Tibial nerve (tissue), 3 donors: ENCODE results near the gene CHD2.

Experiments used
- POLR2A ChIP-seq, 2 donors: fragments of 450-650 bp; IDR thresholded peaks; one replicate each; pipeline ENCODE4 v1.6.1; 2017; ENCODE audit warnings: antibody characterized with exemption in 2 of 2, mild to moderate bottlenecking in 2 of 2, moderate library complexity in 2 of 2
- TF ChIP-seq, protein P1 (sequence below), 5 experiments: fragments of 200-600 bp in 3 of 5; fragments of 450-650 bp in 2 of 5; sonication (generic) in 3 of 5; IDR thresholded peaks; one replicate each; pipeline ENCODE4 v1.5.1; 2016 to 2019; ENCODE audit warnings: antibody characterized with exemption in 5 of 5, mild to moderate bottlenecking in 3 of 5, moderate library complexity in 2 of 5

DNA sequence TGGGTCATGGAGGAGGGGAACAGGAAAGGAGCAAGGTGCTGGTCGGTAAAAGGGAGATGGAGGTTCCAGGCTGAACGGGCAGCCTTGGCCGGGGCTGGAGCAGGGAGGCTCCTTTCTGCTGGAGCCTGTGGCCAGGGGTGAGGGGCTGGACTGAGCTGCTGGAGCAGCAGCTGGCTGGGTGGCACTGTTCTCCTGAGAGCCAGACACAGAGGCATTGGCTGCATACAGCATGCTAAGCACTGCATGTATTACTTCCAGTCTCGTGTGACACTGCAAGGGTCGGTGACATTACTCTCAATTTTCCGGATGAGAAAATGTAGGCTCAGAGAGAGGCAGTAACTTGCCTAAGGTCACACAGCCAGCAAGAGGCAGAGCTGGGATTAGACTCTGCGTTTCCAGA is 146.6 kb downstream of the CHD2 start:
- TF ChIP-seq, protein P1, sequence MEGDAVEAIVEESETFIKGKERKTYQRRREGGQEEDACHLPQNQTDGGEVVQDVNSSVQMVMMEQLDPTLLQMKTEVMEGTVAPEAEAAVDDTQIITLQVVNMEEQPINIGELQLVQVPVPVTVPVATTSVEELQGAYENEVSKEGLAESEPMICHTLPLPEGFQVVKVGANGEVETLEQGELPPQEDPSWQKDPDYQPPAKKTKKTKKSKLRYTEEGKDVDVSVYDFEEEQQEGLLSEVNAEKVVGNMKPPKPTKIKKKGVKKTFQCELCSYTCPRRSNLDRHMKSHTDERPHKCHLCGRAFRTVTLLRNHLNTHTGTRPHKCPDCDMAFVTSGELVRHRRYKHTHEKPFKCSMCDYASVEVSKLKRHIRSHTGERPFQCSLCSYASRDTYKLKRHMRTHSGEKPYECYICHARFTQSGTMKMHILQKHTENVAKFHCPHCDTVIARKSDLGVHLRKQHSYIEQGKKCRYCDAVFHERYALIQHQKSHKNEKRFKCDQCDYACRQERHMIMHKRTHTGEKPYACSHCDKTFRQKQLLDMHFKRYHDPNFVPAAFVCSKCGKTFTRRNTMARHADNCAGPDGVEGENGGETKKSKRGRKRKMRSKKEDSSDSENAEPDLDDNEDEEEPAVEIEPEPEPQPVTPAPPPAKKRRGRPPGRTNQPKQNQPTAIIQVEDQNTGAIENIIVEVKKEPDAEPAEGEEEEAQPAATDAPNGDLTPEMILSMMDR (IDR thresholded peaks at IDR 0.05) = no peak
- no peak for TF ChIP-seq POLR2A (IDR thresholded peaks at IDR 0.05)
